ENCODE results near the gene CLIP1. TPM values are rescaled to one million over a fixed set of nuclear protein-coding genes. Genes with fewer than 3 reads are reported as not detected.
"Not testable (repeated sequence)": the region's sequence is repeated elsewhere in the genome, so short reads cannot be mapped to it uniquely, and the experiment has no call there.

The CLIP1 gene
- total RNA-seq, 1 donor from 2014 or later = 59.1 TPM

DNA sequence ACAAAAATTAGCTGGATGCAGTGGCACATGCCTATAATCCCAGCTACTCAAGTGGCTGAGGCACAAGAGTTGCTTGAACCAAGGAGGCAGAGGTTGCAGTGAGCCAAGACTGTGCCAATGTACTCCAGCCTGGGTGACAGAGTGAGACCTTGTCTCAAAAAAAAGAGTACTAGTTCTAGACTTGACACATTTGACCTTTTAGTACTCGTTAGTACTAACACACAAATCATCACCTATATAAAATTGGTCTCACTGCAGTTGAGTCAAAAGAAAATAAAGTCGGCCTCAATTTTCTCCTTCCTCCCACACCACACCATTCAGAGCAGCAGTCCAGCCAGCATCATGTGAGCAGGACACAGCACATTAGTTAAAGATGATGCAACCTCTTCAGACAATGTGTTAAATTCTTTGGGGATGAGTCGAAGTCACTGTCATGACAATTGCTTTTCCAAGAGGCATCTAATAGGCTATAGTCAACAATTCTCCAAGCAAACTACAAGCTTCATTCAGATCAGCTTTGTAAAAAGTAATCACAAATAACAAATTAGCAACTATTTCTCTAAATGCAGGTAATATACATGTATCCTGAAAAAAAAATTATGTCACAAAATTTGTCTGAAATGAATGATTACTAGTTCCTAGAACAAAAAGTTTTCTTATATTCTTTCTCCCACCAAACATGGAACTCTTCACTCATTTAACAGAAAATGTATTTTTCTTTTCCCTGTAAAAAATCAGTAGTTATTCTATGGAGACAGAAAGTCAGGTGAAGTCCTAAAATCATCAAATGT, 55.6 kb downstream of the CLIP1 start:
- peaks cover 8% of the 10 kb centered on the region for H3K4me1 Mint-ChIP-seq (ENCODE audit: unreplicated experiment)

DNA sequence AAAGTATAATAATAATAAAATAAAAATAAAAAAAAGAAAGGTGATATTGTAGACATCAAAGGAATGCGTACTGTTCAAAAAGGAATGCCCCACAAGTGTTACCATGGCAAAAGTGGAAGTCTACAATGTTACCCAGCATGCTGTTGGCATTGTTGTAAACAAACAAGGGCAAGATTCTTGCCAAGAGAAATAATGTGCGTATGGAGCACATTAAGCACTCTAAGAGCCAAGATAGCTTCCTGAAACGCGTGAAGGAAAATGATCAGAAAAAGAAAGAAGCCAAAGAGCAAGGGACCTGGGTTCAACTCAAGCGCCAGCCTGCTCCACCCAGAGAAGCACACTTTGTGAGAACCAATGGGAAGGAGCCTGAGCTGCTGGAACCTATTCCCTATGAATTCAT, 57.2 kb downstream of the CLIP1 start:
- H3K27ac Mint-ChIP-seq; H3K27me3 Mint-ChIP-seq; H3K9me3 Mint-ChIP-seq; H3K4me1 Mint-ChIP-seq (ENCODE audit: unreplicated experiment); H3K4me3 Mint-ChIP-seq; DNase-seq (ENCODE audit: extremely low spot score, unreplicated experiment): not testable (repeated sequence)
- H3K36me3 Mint-ChIP-seq = peaks cover 19% of the 10 kb centered on the region

More for the DNA sequence above, 55.6 kb downstream of the CLIP1 start:
- no peaks in the 10 kb centered on the region for H3K27me3 Mint-ChIP-seq
- TF ChIP-seq, protein P1, sequence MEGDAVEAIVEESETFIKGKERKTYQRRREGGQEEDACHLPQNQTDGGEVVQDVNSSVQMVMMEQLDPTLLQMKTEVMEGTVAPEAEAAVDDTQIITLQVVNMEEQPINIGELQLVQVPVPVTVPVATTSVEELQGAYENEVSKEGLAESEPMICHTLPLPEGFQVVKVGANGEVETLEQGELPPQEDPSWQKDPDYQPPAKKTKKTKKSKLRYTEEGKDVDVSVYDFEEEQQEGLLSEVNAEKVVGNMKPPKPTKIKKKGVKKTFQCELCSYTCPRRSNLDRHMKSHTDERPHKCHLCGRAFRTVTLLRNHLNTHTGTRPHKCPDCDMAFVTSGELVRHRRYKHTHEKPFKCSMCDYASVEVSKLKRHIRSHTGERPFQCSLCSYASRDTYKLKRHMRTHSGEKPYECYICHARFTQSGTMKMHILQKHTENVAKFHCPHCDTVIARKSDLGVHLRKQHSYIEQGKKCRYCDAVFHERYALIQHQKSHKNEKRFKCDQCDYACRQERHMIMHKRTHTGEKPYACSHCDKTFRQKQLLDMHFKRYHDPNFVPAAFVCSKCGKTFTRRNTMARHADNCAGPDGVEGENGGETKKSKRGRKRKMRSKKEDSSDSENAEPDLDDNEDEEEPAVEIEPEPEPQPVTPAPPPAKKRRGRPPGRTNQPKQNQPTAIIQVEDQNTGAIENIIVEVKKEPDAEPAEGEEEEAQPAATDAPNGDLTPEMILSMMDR (conservative IDR thresholded peaks at IDR 0.05) = no peak
- no peak for DNase-seq (ENCODE audit: extremely low spot score, unreplicated experiment)
- H3K27ac Mint-ChIP-seq = peak overlapping the region; percentile 78
- no peak overlapping the region for H3K4me3 Mint-ChIP-seq
- H3K9me3 Mint-ChIP-seq = no peaks in the 10 kb centered on the region
- H3K36me3 Mint-ChIP-seq = peaks cover 15% of the 10 kb centered on the region

DNA sequence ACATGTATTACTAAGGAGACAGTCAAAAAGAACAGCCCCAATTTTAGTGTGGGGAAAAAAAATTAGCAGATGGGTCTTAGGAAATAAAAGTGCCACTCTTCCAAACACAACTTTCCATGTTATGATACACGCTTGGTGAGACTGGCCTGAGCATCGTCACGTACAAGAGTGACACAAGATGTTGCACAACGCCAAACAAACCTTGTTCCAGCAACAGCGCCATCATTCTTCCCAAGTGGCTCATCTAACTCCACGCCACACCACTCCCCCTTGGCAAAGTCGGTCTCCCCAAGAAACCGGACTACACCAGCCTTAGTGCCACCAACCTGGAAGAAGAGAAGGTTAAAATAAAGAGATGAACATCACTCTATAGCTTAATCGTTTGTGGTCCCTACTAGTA, 58.7 kb downstream of the CLIP1 start:
- Mint-ChIP-seq H3K4me3 (no peak overlapping the region), H3K27ac (no peak overlapping the region)
- TF ChIP-seq, protein P1 (conservative IDR thresholded peaks at IDR 0.05) = no peak

DNA sequence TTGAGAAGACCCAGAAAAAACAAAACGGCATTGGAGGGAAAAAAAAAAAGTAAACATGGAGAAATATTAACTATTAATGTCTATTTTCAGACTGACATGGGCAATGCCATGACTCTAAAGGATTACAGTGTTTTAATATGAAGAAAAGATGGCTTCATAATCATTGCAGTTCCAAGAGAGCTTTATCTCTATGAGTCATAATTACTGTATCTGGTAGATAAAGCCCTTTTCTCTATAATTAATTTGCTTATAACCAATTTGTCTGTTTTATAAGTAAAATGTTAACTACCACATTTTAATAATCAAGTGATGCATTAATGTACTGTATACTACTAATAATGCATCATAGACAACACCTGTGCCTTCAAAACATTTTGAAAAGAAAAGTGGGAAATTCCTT, 59.7 kb downstream of the CLIP1 start:
- no peak for DNase-seq (ENCODE audit: extremely low spot score, unreplicated experiment)
- Mint-ChIP-seq H3K27ac (no peak overlapping the region), H3K4me1 (ENCODE audit: unreplicated experiment) (peaks cover 8% of the 10 kb centered on the region), H3K4me3 (no peak overlapping the region), H3K9me3 (no peaks in the 10 kb centered on the region), H3K27me3 (no peaks in the 10 kb centered on the region), H3K36me3 (peaks cover 16% of the 10 kb centered on the region)
- TF ChIP-seq, protein P1 (conservative IDR thresholded peaks at IDR 0.05) = no peak

More for the DNA sequence above, 58.7 kb downstream of the CLIP1 start:
- DNase-seq (ENCODE audit: extremely low spot score, unreplicated experiment) = no peak
- Mint-ChIP-seq H3K4me1 (ENCODE audit: unreplicated experiment) (peaks cover 8% of the 10 kb centered on the region), H3K9me3 (no peaks in the 10 kb centered on the region), H3K27me3 (no peaks in the 10 kb centered on the region), H3K36me3 (peaks cover 19% of the 10 kb centered on the region)

DNA sequence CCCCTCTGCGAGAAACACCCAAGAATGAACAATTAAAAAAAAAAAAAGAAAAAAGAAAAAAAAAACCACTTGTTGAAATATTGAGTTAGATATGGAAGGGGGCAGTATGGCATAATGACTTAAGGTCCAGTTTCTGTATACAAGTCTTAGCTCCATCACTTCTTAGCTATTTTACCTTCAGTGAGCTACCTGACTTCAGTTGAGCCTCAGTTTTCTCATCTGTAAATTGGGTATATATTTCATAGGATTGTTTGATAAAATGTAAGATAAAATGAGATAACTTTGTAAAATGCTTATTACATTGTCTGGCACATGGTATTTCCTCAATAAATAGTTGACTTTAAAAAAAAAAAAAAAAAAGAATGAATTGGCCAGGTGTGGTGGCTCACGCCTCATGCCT, 64.1 kb downstream of the CLIP1 start:
- not testable (repeated sequence) for H3K4me3 Mint-ChIP-seq; H3K9me3 Mint-ChIP-seq; H3K27me3 Mint-ChIP-seq; H3K4me1 Mint-ChIP-seq (ENCODE audit: unreplicated experiment); H3K27ac Mint-ChIP-seq; DNase-seq (ENCODE audit: extremely low spot score, unreplicated experiment)
- H3K36me3 Mint-ChIP-seq = peaks cover 23% of the 10 kb centered on the region

DNA sequence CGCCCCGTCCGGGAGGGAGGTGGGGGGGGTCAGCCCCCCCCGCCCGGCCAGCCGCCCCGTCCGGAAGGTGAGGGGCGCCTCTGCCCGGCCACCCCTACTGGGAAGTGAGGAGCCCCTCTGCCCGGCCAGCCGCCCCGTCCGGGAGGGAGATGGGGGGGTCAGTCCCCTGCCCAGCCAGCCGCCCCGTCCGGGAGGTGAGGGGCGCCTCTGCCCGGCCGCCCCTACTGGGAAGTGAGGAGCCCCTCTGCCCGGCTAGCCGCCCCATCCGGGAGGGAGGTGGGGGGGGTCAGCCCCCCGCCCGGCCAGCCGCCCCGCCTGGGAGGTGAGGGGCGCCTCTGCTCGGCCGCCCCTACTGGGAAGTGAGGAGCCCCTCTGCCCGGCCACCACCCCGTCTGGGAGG, 64.9 kb downstream of the CLIP1 start:
- not testable (repeated sequence) for H3K27ac Mint-ChIP-seq; DNase-seq (ENCODE audit: extremely low spot score, unreplicated experiment); H3K4me1 Mint-ChIP-seq (ENCODE audit: unreplicated experiment); H3K27me3 Mint-ChIP-seq; H3K9me3 Mint-ChIP-seq; H3K4me3 Mint-ChIP-seq
- peaks cover 23% of the 10 kb centered on the region for H3K36me3 Mint-ChIP-seq

DNA sequence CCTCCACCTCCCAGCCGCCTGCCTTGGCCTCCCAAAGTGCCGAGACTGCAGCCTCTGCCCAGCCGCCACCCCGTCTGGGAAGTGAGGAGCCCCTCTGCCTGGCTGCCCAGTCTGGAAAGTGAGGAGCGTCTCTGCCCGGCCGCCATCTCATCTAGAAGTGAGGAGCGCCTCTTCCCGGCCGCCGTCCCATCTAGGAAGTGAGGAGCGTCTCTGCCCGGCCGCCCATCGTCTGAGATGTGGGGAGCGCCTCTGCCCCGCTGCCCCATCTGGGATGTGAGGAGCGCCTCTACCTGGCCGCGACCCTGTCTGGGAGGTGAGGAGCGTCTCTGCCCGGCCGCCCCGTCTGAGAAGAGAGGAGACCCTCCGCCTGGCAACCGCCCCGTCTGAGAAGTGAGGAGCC, 65.5 kb downstream of the CLIP1 start:
- H3K4me1 Mint-ChIP-seq (ENCODE audit: unreplicated experiment); H3K4me3 Mint-ChIP-seq; H3K27ac Mint-ChIP-seq; DNase-seq (ENCODE audit: extremely low spot score, unreplicated experiment); H3K9me3 Mint-ChIP-seq; H3K27me3 Mint-ChIP-seq: not testable (repeated sequence)
- H3K36me3 Mint-ChIP-seq = peaks cover 23% of the 10 kb centered on the region

Measured in type B pancreatic cell (in vitro differentiated cells).